ENCODE measurements around the gene CGB8.

The CGB8 gene

DNA sequence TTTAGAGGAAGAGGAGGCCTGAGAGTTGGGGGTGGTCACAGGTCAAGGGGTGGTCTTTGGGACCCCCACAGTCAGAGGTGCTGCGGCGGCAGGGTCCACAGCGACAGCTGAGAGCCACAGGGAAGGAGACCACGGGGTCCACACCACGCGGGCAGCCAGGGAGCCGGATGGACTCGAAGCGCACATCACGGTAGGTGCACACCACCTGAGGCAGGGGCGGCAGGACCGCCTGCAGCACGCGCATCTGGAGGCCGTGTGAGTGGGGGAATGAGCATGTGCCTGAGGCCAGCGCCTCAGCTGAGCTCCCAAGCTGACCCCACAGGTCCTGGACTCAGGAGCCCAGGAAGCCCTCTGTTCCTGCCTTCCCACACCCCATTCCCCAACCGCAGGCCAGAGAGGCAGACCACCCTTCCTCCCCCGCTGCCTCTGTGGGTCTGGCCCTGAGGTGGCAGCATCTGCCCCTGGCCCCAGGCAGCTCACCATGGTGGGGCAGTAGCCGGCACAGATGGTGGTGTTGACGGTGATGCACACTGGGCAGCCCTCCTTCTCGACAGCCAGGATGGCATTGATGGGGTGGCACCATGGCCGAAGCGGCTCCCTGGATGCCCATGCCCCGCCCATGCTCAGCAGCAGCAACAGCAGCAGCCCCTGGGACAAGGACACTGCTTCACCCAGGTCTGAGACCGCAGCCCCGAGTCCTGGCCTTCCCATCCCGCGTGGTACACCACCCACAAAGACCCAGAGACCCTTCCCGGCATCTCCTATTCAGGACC lies 32.7 kb downstream of the CGB8 start:
- H3K4me3 ChIP-seq (replicated peaks in 1 of 2; ENCODE audit: low read depth in 2 of 2, low read length in 2 of 2) = no peak overlapping the region
- TF ChIP-seq, protein P1, sequence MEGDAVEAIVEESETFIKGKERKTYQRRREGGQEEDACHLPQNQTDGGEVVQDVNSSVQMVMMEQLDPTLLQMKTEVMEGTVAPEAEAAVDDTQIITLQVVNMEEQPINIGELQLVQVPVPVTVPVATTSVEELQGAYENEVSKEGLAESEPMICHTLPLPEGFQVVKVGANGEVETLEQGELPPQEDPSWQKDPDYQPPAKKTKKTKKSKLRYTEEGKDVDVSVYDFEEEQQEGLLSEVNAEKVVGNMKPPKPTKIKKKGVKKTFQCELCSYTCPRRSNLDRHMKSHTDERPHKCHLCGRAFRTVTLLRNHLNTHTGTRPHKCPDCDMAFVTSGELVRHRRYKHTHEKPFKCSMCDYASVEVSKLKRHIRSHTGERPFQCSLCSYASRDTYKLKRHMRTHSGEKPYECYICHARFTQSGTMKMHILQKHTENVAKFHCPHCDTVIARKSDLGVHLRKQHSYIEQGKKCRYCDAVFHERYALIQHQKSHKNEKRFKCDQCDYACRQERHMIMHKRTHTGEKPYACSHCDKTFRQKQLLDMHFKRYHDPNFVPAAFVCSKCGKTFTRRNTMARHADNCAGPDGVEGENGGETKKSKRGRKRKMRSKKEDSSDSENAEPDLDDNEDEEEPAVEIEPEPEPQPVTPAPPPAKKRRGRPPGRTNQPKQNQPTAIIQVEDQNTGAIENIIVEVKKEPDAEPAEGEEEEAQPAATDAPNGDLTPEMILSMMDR (IDR thresholded peaks at IDR 0.05; ENCODE audit: low read depth, low read length) = no peak
- no peak for DNase-seq (ENCODE audit: low read depth in 2 of 2)

DNA sequence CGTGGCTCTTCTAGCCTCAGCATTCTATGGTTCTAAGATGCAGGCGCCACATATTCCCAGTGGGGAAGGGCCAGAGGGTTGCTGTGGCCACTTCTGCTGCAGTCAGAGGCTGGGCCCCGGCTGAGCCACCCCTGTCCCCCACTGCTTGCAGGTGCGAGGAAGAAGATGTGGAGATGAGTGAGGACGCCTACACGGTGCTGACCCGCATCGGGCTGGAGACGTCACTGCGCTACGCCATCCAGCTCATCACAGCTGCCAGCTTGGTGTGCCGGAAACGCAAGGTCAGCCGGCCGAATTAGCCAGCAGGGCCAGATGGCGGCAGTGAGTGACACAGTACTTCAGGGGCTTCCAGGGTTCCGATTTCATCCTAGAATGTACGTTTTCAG lies 34.0 kb downstream of the CGB8 start:
- no peak overlapping the region for H3K4me3 ChIP-seq (replicated peaks in 1 of 2; ENCODE audit: low read depth in 2 of 2, low read length in 2 of 2)
- DNase-seq (ENCODE audit: low read depth in 2 of 2) = no peak
- TF ChIP-seq, protein P1 (IDR thresholded peaks at IDR 0.05; ENCODE audit: low read depth, low read length) = no peak

DNA sequence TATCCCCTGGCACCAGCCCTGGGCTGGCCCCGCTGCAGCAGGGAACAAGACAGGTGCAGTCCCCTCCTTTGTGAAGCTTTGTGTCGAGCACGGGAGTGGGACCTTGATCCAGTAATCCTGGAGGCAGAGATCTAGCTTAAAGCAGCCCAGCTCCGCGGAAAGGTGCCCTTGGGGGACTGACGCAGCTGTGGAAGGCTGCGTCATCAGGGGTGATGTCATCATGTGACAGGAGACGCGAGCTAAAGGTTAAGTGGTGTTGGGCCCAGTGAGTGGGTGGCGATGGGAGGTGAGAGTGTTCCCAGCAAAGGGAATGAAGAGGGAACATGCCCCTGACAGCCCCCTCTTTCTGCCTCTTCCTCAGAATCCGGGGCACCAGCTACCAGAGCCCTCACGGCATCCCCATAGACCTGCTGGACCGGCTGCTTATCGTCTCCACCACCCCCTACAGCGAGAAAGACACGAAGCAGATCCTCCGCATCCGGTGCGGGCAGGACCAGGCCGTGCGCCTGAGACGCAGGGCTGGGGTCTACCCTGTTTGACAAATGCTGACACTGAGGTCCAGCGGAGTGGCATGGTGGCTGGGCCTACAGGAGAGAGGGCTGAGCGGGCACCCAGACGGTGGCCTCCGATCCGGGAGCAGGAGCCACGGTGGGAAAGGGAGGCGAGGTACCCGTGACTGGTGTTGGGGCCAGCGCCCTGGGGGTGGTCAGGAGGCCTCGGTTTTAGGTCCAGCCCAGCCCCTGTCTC lies 34.6 kb downstream of the CGB8 start:
- TF ChIP-seq, protein P1 (IDR thresholded peaks at IDR 0.05; ENCODE audit: low read depth, low read length) = no peak
- no peak overlapping the region for H3K4me3 ChIP-seq (replicated peaks in 1 of 2; ENCODE audit: low read depth in 2 of 2, low read length in 2 of 2)
- DNase-seq (ENCODE audit: low read depth in 2 of 2) = peak in 1 of 2 donors; percentile 42

DNA sequence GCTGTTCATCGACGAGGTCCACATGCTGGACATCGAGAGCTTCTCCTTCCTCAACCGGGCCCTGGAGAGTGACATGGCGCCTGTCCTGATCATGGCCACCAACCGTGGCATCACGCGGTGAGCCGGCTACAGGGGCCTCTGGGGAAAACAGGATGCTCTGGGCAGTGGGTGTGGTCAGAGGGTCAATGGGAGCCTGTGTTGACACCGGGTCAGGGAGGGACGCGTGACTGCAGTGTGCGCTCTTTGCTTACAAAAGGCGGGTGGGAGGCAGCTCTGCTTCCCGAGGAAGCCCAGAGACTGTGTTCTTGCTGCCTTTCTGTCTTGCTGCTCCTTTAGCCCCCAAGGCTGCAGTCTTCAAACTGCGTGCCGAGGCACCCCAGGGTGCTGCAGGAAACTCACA lies 37.7 kb downstream of the CGB8 start:
- no peak overlapping the region for H3K4me3 ChIP-seq (replicated peaks in 1 of 2; ENCODE audit: low read depth in 2 of 2, low read length in 2 of 2)
- TF ChIP-seq, protein P1 (IDR thresholded peaks at IDR 0.05; ENCODE audit: low read depth, low read length) = no peak
- no peak for DNase-seq (ENCODE audit: low read depth in 2 of 2)

DNA sequence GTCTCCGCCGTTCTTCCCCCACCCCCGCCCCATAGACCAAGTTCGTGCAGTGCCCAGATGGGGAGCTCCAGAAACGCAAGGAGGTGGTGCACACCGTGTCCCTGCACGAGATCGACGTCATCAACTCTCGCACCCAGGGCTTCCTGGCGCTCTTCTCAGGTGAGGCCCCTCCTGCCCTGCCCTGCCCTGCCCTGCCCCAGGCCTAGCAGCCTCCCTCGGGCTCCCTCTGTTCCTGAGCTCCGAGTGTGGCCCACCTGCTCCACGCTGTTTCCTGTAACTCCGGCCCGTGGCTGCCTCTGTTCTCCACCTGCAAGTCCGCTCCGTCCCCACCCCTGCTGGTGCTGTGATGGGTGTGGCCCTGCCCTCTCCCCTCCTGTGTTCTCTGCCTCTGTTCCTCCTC lies 38.5 kb downstream of the CGB8 start:
- DNase-seq (ENCODE audit: low read depth in 2 of 2) = no peak
- TF ChIP-seq, protein P1 (IDR thresholded peaks at IDR 0.05; ENCODE audit: low read depth, low read length) = no peak
- H3K4me3 ChIP-seq (replicated peaks in 1 of 2; ENCODE audit: low read depth in 2 of 2, low read length in 2 of 2) = no peak overlapping the region

DNA sequence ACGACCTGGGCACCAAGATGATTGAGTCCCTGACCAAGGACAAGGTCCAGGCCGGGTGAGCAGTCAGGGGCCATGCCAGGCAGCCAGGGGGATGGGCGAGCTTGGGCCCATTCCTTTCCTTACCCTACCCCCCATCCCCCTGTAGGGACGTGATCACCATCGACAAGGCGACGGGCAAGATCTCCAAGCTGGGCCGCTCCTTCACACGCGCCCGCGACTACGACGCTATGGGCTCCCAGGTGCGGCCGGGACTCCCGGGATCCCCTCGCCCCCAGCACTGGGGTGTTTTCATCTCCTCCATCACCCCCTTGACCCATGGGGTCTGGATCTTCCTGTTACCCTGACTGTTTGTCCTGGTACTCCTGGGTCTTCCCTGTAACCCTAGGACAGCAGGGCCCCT lies 39.1 kb downstream of the CGB8 start:
- TF ChIP-seq, protein P1 (IDR thresholded peaks at IDR 0.05; ENCODE audit: low read depth, low read length) = no peak
- H3K4me3 ChIP-seq (replicated peaks in 1 of 2; ENCODE audit: low read depth in 2 of 2, low read length in 2 of 2) = no peak overlapping the region
- DNase-seq (ENCODE audit: low read depth in 2 of 2) = no peak
